Measurements from ENCODE around the gene ZNF414. TPM values are rescaled to one million over a fixed set of nuclear protein-coding genes. Genes with fewer than 3 reads are reported as not detected.
"Not testable (repeated sequence)": the region's sequence is repeated elsewhere in the genome, so short reads cannot be mapped to it uniquely, and the experiment has no call there.

Gene ZNF414
- total RNA-seq, 3 donors from 2014 or later: 7.4 to 13.5 (median 7.5) TPM

DNA sequence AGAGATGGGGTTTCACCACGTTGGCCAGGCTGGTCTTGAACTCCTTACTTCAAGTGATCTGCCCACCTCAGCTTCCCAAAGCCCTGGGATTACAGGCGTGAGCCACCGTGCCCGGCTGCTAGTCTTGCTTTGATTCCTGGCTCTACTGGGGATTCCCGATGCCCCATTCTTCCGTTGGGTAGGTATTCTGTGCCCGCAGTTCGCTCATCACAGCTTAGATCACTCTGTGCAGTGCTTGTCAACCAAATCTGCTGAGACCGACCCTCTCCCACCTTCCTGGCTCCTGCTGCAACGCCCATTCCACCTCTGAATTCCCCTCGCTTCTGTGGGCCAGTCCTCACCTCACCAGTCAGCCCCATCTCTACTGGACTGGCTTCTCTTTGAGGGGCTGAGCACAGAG is 4.6 kb upstream of the ZNF414 start:
- no peaks in the 10 kb centered on the region for H3K27me3 ChIP-seq
- DNase-seq (ENCODE audit: low spot score in 2 of 2): no peak
- no peaks in the 10 kb centered on the region for H3K9me3 ChIP-seq
- intact Hi-C loops (cut with DNase I; ENCODE audit: low total_unique reads): no loop called here
- no peaks in the 10 kb centered on the region for H3K36me3 ChIP-seq
- TF ChIP-seq, protein P1, sequence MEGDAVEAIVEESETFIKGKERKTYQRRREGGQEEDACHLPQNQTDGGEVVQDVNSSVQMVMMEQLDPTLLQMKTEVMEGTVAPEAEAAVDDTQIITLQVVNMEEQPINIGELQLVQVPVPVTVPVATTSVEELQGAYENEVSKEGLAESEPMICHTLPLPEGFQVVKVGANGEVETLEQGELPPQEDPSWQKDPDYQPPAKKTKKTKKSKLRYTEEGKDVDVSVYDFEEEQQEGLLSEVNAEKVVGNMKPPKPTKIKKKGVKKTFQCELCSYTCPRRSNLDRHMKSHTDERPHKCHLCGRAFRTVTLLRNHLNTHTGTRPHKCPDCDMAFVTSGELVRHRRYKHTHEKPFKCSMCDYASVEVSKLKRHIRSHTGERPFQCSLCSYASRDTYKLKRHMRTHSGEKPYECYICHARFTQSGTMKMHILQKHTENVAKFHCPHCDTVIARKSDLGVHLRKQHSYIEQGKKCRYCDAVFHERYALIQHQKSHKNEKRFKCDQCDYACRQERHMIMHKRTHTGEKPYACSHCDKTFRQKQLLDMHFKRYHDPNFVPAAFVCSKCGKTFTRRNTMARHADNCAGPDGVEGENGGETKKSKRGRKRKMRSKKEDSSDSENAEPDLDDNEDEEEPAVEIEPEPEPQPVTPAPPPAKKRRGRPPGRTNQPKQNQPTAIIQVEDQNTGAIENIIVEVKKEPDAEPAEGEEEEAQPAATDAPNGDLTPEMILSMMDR (IDR thresholded peaks at IDR 0.05): no peak
- TF ChIP-seq POLR2AphosphoS5 (IDR thresholded peaks at IDR 0.05) (no peak), POLR2A (IDR thresholded peaks at IDR 0.05) (no peak)
- no peaks in the 10 kb centered on the region for H3K4me1 ChIP-seq
- no peak overlapping the region for H3K4me3 ChIP-seq
- peak overlapping the region; percentile 12 to 83 for H3K27ac ChIP-seq

- Histone ChIP-seq H3K27me3 (no peaks in the 10 kb centered on the region), H3K4me3 (peak overlapping the region in 1 of 3 donors; percentile 25), H3K27ac (peak overlapping the region; percentile 12 to 83), H3K9me3 (no peaks in the 10 kb centered on the region), H3K36me3 (no peaks in the 10 kb centered on the region), H3K4me1 (peaks cover 7% of the 10 kb centered on the region in 2 donors)
- no peak for TF ChIP-seq POLR2A (IDR thresholded peaks at IDR 0.05)
- TF ChIP-seq POLR2AphosphoS5 (IDR thresholded peaks at IDR 0.05): no peak
- TF ChIP-seq, protein P1 (IDR thresholded peaks at IDR 0.05): no peak
- intact Hi-C loops (cut with DNase I; ENCODE audit: low total_unique reads): no loop called here
- no peak for DNase-seq (ENCODE audit: low spot score in 2 of 2)
Measured at GRCh38 chr19:8517551-8518442, 3.8 kb upstream of the ZNF414 start.

GRCh38 chr19:8515317-8515716 is 1.4 kb upstream of the ZNF414 start:
- Histone ChIP-seq H3K4me3 (no peak overlapping the region), H3K27me3 (no peaks in the 10 kb centered on the region), H3K9me3 (no peaks in the 10 kb centered on the region), H3K36me3 (no peaks in the 10 kb centered on the region), H3K27ac (no peak overlapping the region), H3K4me1 (peaks cover 8 to 11% of the 10 kb centered on the region in 2 donors)
- intact Hi-C loops (cut with DNase I; ENCODE audit: low total_unique reads): no loop called here
- no peak for DNase-seq (ENCODE audit: low spot score in 2 of 2)
- no peak for TF ChIP-seq POLR2AphosphoS5 (IDR thresholded peaks at IDR 0.05)
- TF ChIP-seq POLR2A (IDR thresholded peaks at IDR 0.05): no peak
- TF ChIP-seq, protein P1 (IDR thresholded peaks at IDR 0.05): no peak

GRCh38 chr19:8514505-8515009 is 590 bp upstream of the ZNF414 start:
- intact Hi-C loops (cut with DNase I; ENCODE audit: low total_unique reads); H3K27me3 ChIP-seq; H3K36me3 ChIP-seq; DNase-seq (ENCODE audit: low spot score in 2 of 2); H3K9me3 ChIP-seq: not testable (repeated sequence)
- Histone ChIP-seq H3K27ac (peak overlapping the region; percentile 99), H3K4me1 (peaks cover 8 to 11% of the 10 kb centered on the region in 2 donors), H3K4me3 (peak overlapping the region; percentile 76 to 84 (median 83))

DNA sequence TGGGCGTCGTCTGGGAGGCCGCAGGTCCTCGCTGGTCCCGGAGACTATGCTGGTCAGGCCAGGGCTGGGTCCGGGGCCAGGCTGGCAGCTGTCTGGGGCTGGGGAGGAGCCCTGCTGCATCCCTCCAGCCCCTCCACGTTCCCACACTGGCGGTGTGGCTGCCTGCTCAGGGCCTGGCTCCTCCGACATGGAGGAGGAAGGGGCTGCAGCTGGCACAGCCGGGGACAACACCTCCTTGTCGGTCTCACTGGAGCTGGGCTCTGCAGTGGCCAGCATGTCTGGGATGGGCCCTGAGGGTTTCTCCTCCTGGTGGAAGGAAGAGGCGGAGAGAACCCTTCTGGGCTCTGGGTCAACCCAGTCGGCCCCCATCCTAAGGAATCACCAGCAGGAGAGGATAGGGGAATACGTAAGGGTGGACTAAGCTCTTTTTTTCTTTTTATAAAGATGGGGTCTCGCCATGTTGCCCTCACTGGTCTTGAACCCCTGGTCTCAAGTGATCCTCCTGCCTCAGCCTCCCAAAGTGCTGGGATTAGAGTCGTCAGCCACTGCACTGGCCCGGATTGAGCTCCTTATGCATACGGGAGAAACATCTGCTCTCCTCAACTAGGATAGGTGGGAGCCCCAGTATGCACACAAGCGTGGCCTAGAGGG is 806 bp downstream of the ZNF414 start:
- H3K4me3 ChIP-seq: peak overlapping the region; percentile 76 to 84 (median 83)
- no peaks in the 10 kb centered on the region for H3K9me3 ChIP-seq
- H3K4me1 ChIP-seq: peaks cover 8 to 11% of the 10 kb centered on the region in 2 donors
- TF ChIP-seq, protein P1 (IDR thresholded peaks at IDR 0.05): no peak
- TF ChIP-seq POLR2AphosphoS5 (IDR thresholded peaks at IDR 0.05) (no peak), POLR2A (IDR thresholded peaks at IDR 0.05) (no peak)
- no peaks in the 10 kb centered on the region for H3K27me3 ChIP-seq
- peak overlapping the region; percentile 99 for H3K27ac ChIP-seq
- no peak for DNase-seq (ENCODE audit: low spot score in 2 of 2)
- intact Hi-C loops (cut with DNase I; ENCODE audit: low total_unique reads): no loop called here
- no peaks in the 10 kb centered on the region for H3K36me3 ChIP-seq
